Measurements from ENCODE around the gene OTOF.

OTOF gene

DNA sequence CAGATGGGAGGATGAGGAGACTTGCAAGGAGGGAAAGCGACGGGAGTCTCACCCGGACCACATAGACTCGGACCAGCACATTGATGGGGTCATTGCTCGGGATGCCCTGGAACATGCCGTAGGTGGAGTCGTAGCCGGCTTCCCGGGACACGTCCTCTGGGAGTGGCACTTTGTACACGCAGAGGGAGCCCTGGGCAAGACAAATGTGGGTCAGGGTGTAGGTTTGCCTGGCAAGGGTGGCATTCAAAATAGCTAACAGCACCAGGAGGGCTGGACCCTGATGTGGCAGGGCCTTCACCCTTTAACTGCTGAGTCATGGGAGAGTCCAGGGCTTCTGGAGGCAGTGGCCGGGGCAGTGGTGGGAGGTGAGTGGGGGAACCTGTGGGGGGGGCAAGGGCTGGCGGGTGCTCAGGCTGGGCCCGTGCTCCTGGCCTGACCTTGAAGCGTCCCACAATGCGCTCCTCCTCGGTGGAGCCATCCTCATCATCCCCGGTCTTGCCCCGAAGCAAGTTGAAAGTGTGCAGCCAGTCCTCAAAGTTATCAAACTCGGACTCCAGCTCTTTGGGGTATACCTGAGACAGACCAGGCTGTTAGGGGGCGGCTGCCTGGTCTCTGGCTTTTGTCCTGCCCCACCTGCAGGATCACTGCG lies 11.1 kb downstream of the OTOF start:
- no peak for DNase-seq (ENCODE audit: extremely low read depth in 1 of 2, low read depth in 1 of 2)

DNA sequence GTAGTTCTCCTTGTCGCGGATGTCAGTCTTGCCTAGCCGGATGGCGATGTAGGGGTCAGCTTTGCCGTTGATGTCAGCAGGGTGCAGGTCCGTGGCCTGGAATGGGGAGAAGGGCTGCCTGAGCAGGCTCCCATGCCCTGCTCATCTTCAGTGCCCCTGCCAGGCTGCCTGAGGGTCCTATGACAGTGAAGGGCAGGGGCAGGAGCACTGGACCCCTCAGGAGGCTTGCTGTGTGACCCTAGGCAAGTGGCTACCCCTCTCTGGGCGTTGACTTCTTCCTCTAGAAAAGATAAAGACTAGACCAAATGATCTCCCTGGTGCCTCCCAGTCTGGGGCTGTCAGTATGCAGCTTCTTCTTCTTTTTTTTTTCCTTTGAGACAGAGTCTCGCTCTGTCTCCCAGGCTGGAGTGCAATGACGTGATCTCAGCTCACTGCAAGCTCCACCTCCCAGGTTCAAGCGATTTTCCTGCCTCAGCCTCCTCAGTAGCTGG lies 11.9 kb downstream of the OTOF start:
- no peak for DNase-seq (ENCODE audit: extremely low read depth in 1 of 2, low read depth in 1 of 2)

DNA sequence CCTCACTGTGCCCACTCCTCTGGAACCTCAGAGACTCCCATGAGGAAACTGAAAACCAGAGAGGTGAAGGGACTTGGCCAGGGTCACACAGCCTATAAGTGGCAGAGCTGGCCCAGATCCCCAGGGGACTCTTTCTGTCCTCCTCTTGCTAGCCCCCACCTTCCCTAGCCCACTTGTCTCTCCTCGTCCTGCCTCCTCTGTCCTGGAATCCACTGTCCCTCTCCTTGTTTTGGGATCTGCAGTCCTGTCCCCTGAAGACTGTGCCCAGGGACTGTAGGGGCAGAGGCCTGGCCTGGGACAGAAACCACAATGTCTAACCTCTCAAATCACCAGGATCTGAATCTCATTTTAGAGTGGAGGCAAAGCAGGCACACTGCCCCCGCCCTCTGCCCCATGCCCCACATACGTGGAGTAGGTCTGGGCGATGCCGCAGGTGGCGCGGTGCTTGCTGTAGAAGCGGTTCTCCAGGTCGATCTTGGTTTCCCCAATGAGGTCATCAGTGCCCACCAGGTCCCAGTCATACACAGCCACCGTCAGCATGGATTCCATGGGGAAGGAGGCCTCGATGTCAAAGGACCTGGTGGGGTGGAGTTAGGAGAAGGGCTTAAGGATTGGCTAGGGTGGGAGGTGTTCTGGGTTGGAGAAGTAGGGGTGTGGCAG lies 12.5 kb downstream of the OTOF start:
- no peak for DNase-seq (ENCODE audit: extremely low read depth in 1 of 2, low read depth in 1 of 2)

GRCh38 chr2:26464390-26465265 lies 13.3 kb downstream of the OTOF start:
- DNase-seq (ENCODE audit: extremely low read depth in 1 of 2, low read depth in 1 of 2) = no peak

- no peak for DNase-seq (ENCODE audit: extremely low read depth in 1 of 2, low read depth in 1 of 2)
Observed at GRCh38 chr2:26463244-26464192, 14.4 kb downstream of the OTOF start.

DNA sequence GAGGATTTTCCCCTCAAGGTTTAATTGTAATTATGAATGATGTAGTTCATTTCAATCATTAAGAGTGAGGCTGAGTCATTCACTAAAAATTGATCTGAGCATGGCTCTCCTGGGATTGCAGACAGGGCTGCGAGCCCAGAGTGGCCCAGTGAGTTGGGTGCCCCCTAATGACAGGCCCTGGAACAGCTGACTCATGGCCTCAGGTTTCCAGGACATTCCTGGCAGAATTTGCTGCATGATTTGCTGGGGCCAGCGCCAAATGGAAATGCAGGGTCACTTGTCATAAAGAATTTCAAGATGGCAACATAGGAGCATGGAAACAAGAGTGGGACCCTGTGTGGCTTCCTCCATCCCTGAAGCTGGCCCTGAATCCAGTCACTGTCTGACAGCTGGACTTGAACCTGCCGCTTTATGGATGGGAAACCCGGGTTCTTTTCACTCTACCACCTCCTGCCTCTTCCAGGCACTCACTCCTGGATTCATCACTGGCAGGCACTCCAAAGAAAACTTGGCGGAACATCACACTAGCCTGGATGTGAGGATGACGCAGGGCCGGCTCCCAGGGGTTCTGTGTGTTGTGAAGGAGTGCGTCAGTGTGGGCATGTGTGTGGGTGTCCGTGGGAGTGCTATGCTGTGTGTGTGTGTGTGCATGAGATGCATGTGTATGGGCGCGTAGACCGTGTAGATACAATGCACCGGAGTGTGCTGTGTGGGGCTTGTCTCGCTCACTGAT lies 15.2 kb downstream of the OTOF start:
- no peak for DNase-seq (ENCODE audit: extremely low read depth in 1 of 2, low read depth in 1 of 2)

DNA sequence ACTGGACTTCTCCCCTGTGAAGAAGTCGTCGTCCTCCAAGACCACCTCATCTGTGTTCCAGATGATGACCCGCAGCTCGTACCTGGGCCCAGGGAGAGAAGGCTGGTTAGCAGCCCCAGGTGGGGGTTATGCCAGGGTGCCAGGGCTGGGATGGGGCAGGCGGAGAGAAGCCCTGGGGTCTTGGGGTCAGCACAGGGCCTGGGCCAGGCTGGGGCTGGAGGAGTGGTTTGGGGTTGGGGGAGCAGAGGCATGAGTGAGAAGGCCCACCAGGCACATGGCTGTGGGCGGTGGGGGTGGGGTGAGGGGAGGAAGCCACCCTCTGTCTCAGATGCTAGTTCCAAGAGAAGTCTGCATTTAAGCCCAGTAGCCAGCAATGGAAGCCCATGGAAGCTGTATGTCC lies 15.8 kb downstream of the OTOF start:
- no peak for DNase-seq (ENCODE audit: extremely low read depth in 1 of 2, low read depth in 1 of 2)

DNA sequence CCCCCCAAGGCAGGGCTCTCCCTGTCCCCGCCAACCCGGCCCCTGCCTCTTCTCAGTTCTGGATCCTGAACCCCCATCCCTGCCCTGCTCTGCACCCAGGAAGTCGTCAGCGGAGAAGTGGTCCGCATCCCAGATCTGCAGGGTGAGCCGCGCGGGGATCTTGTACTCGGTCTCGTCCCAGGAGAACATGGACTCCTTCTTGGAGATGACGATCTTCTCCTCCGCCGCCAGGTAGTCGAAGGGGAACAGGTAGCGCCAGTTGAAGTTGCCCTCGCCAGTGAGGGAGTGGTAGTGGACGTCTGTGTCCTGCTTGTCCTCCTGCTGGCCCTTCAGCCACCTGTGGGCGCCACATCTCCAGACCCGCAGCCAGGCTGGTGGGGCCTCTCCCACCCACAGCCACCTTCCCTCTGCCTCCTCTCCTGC lies 16.3 kb downstream of the OTOF start:
- DNase-seq (ENCODE audit: extremely low read depth in 1 of 2, low read depth in 1 of 2) = no peak

GRCh38 chr2:26460613-26461031 lies 17.3 kb downstream of the OTOF start:
- DNase-seq (ENCODE audit: extremely low read depth in 1 of 2, low read depth in 1 of 2) = no peak

- DNase-seq (ENCODE audit: extremely low read depth in 1 of 2, low read depth in 1 of 2) = no peak
Observed at GRCh38 chr2:26459991-26460612, 17.8 kb downstream of the OTOF start.

GRCh38 chr2:26458365-26459042 lies 19.4 kb downstream of the OTOF start:
- DNase-seq (ENCODE audit: extremely low read depth in 1 of 2, low read depth in 1 of 2) = no peak

DNA sequence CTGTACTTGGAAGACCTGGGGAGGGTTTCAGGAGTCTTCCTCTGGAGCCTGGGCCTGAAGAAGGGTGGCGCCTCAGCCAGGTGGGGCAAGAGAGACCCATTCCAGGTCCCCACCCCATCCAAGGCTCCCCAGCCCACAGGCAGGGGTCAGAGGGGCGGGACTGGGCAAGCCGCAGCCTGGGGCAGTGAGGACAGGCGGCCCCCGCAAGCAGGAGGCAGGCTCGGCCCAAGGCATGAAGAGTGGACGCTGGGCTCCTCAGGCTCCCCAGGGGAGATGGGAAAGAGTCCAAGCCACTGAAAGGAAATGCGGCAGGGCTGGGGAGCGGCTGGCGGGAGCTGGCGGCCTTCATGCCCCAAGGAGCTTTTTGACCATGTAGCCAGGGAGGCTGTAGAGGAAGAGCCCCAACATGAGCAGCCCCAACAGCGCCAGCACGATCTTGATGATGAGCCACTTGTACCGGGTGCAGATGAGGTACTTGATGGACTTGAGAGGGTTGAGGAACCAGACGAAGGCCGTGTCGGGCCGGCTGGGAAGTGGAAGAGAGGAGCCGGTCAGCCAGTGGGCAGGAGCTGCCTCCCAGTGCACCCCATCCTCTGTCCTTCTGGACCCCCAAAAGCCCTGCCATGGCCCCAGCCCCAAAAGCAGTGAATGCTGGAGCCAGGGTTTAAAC lies 20.1 kb downstream of the OTOF start:
- DNase-seq (ENCODE audit: extremely low read depth in 1 of 2, low read depth in 1 of 2) = no peak

DNA sequence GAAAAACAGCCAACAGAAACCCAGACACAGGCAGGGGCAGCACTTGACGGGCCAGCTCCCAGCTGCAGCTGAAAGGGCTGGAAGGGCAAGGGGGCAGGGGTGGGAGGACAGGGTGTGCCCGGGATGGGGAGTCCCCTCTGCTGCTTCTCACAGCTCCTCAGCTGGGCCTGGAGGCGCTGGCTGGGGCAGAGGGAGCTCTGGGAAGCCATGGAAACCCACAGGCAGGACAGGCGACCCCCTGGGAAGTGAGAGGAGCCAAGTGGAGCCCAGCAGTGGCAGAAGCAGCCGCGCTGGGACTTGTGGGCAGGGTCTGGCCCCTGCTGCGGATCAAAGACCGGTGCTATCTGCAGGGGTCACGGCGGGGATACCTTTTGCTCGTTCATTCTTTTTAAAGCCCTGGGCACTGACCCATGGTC lies 20.7 kb downstream of the OTOF start:
- no peak for DNase-seq (ENCODE audit: extremely low read depth in 1 of 2, low read depth in 1 of 2)

DNA sequence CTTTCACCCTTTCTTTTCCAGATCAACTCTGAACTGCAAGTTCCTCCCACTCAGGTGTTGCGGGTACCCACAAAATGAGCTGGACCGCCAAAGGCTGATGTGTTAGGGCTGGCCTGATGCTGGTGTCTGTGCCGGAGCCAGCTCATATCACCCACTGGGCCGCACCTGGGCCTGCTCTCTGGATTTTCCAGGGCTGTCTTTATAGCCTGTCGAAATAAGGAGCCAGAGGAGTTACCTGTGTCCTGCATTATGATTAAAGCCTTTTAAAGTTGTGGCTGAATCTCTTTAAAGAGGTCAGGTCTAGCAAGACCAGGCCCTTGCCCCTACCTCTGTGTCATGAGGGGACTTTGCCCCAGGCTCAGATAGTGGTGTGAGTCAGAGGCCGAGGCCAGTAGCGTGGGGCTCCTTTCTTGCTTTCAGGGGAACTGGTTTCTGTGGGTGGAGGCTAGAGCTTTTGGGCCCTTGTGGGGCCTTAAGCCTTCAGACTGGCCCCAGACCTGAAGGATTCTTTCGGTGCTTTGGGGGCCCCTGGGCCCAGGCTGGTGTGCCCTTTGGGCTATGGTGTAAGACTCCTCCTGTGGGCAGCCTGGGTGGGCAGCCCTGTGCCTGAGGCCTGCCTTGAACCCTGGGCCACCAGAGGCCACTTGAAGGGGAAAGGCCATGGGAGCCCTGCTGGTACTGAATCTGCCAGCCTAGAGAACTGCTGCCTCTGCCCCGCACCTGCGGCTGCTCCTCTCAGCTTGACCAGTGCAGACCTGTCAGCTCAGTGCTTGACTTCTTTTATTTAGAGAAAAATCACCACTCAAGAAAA lies 21.3 kb downstream of the OTOF start:
- no peak for DNase-seq (ENCODE audit: extremely low read depth in 1 of 2, low read depth in 1 of 2)

GRCh38 chr2:26455670-26456439 lies 22.1 kb downstream of the OTOF start:
- no peak for DNase-seq (ENCODE audit: extremely low read depth in 1 of 2, low read depth in 1 of 2)

GRCh38 chr2:26455037-26455669 lies 22.8 kb downstream of the OTOF start:
- DNase-seq (ENCODE audit: extremely low read depth in 1 of 2, low read depth in 1 of 2) = no peak
